GM19324 (cell line): Measurements from ENCODE around the gene MMP19.
"Not testable (repeated sequence)": the region's sequence is repeated elsewhere in the genome, so short reads cannot be mapped to it uniquely, and the experiment has no call there.

Experiments
- ATAC-seq: cut with Tn5 transposase; IDR thresholded peaks from one replicate; pipeline ENCODE4 v1.9.1; 2021; ENCODE audit warnings: mild to moderate bottlenecking, moderate library complexity; ENCODE audit not compliant: unreplicated experiment, low FRiP score

The MMP19 gene

GRCh38 chr12:55842681-55843429, at the start of gene MMP19:
MMP19 (minus strand) TSS chr12:55842936; CDS start chr12:55842830, 106 bp downstream.
- ATAC-seq = no peak

GRCh38 chr12:55891310-55891709, 48.6 kb upstream of the MMP19 start:
- no peak for ATAC-seq

- ATAC-seq = no peak
These were observed 42.4 kb upstream of the MMP19 start for GRCh38 chr12:55885113-55885512.

- no peak for ATAC-seq
These were observed 35.1 kb upstream of the MMP19 start for GRCh38 chr12:55877824-55878223.

GRCh38 chr12:55875704-55876467, 33.1 kb upstream of the MMP19 start:
- no peak for ATAC-seq

- no peak for ATAC-seq
These were observed 31.7 kb upstream of the MMP19 start for GRCh38 chr12:55874443-55874842.

- ATAC-seq = not testable (repeated sequence)
These were observed 23.8 kb upstream of the MMP19 start for GRCh38 chr12:55866454-55867004.

GRCh38 chr12:55865327-55865726, 22.6 kb upstream of the MMP19 start:
- no peak for ATAC-seq

GRCh38 chr12:55862931-55863330, 20.2 kb upstream of the MMP19 start:
- not testable (repeated sequence) for ATAC-seq

GRCh38 chr12:55862286-55862685, 19.6 kb upstream of the MMP19 start:
- ATAC-seq = no peak

GRCh38 chr12:55861871-55862270, 19.1 kb upstream of the MMP19 start:
- no peak for ATAC-seq

GRCh38 chr12:55861396-55861795, 18.7 kb upstream of the MMP19 start:
- ATAC-seq = no peak

GRCh38 chr12:55852740-55853139, 10.0 kb upstream of the MMP19 start:
- ATAC-seq = no peak

GRCh38 chr12:55850893-55851292, 8.2 kb upstream of the MMP19 start:
- ATAC-seq = no peak

GRCh38 chr12:55850401-55850800, 7.7 kb upstream of the MMP19 start:
- no peak for ATAC-seq

GRCh38 chr12:55849616-55850343, 7.0 kb upstream of the MMP19 start:
- no peak for ATAC-seq

- ATAC-seq = no peak
These were observed 5.0 kb upstream of the MMP19 start for GRCh38 chr12:55847603-55848291.

GRCh38 chr12:55847033-55847432, 4.3 kb upstream of the MMP19 start:
- no peak for ATAC-seq

- ATAC-seq = no peak
These were observed 3.2 kb upstream of the MMP19 start for GRCh38 chr12:55845785-55846496.

- no peak for ATAC-seq
These were observed 2.6 kb upstream of the MMP19 start for GRCh38 chr12:55845361-55845760.
